Chondrocyte (in vitro differentiated cells): ENCODE measurements around the gene TPRG1L. TPM values are rescaled to one million over a fixed set of nuclear protein-coding genes. Genes with fewer than 3 reads are reported as not detected.

ENCODE experiments used
- DNase-seq: peaks from one replicate; pipeline ENCODE4 v3.0.0; 2021; ENCODE audit warnings: mixed read lengths, low spot score
- H3K27ac Mint-ChIP-seq: one replicate; pipeline ENCODE4 v1.8.0; 2021; ENCODE audit warnings: mild to moderate bottlenecking, moderate library complexity, mixed read lengths; ENCODE audit not compliant: unreplicated experiment
- H3K27me3 Mint-ChIP-seq: 2 replicates; pipeline ENCODE4 v1.8.0; 2021; ENCODE audit warnings: low read depth, mixed read lengths
- H3K36me3 Mint-ChIP-seq: 2 replicates; pipeline ENCODE4 v1.8.0; 2021; ENCODE audit warnings: low read depth, mixed read lengths
- H3K4me1 Mint-ChIP-seq: 2 replicates; pipeline ENCODE4 v1.8.0; 2021; ENCODE audit warnings: low read depth, mild to moderate bottlenecking, mixed read lengths
- H3K4me3 Mint-ChIP-seq: one replicate; pipeline ENCODE4 v1.8.0; 2021; ENCODE audit warnings: mild to moderate bottlenecking, moderate library complexity, mixed read lengths; ENCODE audit not compliant: unreplicated experiment
- H3K9me3 Mint-ChIP-seq: 2 replicates; pipeline ENCODE4 v1.8.0; 2021; ENCODE audit warnings: low read depth, mixed read lengths
- total RNA-seq: library from RNA; stranded (reverse); gene quantifications from 3 replicates; pipeline ENCODE4 v1.2.1, GENCODE V29; 2021
- TF ChIP-seq, protein P1 (sequence below): fragments of 200-600 bp; sonication (generic); IDR thresholded peaks from 2 replicates; pipeline ENCODE4 v1.5.0; 2021; ENCODE audit warnings: antibody characterized with exemption, mild to moderate bottlenecking, moderate library complexity

Gene TPRG1L
- total RNA-seq, 1 donor from 2014 or later: 53.7 TPM

DNA sequence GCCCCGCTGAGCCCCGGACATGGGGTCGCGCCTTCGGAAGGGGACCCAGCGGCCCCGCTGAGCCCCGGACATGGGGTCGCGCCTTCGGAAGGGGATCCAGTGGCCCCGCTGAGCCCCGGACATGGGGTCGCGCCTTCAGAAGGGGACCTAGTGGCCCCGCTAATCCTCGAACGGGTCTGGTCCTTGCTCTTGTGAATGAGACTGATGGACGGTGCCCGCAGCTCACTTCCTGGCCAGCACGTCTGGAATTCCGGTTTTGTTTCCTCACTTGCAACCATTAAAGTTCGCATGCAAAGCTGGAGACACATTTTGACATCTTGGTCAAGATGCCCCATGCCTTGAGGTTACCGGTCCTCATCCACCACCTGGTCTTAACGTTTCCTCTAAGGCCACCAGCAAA is 19.5 kb downstream of the TPRG1L start:
- Mint-ChIP-seq H3K9me3 (no peaks in the 10 kb centered on the region), H3K4me1 (peaks cover 12% of the 10 kb centered on the region), H3K27me3 (no peaks in the 10 kb centered on the region), H3K27ac (no peak overlapping the region), H3K36me3 (peaks cover 14% of the 10 kb centered on the region), H3K4me3 (no peak overlapping the region)
- DNase-seq: no peak
- TF ChIP-seq, protein P1, sequence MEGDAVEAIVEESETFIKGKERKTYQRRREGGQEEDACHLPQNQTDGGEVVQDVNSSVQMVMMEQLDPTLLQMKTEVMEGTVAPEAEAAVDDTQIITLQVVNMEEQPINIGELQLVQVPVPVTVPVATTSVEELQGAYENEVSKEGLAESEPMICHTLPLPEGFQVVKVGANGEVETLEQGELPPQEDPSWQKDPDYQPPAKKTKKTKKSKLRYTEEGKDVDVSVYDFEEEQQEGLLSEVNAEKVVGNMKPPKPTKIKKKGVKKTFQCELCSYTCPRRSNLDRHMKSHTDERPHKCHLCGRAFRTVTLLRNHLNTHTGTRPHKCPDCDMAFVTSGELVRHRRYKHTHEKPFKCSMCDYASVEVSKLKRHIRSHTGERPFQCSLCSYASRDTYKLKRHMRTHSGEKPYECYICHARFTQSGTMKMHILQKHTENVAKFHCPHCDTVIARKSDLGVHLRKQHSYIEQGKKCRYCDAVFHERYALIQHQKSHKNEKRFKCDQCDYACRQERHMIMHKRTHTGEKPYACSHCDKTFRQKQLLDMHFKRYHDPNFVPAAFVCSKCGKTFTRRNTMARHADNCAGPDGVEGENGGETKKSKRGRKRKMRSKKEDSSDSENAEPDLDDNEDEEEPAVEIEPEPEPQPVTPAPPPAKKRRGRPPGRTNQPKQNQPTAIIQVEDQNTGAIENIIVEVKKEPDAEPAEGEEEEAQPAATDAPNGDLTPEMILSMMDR: no peak

DNA sequence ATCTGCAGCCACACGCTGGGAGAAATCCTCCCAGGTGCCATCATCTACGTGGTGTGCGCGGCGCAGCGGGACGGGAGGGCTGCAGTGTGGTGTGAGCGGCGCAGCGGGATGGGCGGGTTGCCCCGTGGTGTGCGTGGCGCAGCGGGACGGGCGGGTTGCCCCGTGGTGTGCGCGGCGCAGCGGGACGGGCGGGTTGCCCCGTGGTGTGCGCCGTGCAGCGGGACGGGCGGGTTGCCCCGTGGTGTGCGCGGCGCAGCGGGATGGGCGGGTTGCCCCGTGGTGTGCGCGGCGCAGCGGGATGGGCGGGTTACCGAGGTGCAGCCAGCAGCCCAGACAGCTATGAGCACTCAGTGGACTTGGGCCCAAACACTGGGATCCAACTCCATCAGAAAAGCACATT is 20.4 kb downstream of the TPRG1L start:
- no peak for DNase-seq
- Mint-ChIP-seq H3K4me3 (no peak overlapping the region), H3K36me3 (peaks cover 14% of the 10 kb centered on the region), H3K27me3 (peaks cover 2% of the 10 kb centered on the region), H3K9me3 (no peaks in the 10 kb centered on the region), H3K4me1 (peaks cover 16% of the 10 kb centered on the region), H3K27ac (no peak overlapping the region)
- TF ChIP-seq, protein P1: no peak

DNA sequence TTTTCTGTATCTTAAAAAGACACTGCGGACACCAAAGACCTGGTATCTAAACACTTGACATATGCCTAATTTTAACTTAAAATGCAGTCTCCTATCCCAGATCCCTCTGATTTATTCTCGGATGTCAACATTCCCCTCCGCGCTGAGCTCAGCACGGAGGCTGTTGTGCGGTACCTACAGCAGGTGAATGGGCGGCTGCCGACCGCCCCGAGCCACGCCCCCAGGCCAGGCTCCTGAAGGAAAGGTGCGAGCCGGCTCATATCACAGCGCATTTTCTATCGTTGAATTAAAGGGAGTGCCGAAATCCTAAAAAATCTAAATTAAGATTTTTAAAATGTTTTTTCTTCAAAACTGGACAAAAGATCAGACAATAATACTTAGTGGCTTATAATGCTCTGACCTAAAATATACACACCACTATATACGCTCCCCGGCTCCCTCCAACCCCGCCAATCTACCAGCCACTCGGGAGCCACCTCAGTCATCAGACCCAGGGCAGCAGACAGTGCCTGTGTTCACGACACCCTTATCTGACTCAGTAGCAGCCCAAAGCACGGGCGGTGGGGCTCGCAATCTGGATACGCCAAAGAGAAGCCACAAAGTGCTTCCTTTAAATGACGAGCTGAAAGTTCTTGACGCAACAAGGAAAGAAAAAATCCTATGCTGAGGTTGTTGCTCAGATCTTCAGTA is 21.0 kb downstream of the TPRG1L start:
- H3K27ac Mint-ChIP-seq: no peak overlapping the region
- H3K36me3 Mint-ChIP-seq: peaks cover 14% of the 10 kb centered on the region
- TF ChIP-seq, protein P1: no peak
- peak; percentile 72 for DNase-seq
- no peak overlapping the region for H3K4me3 Mint-ChIP-seq
- H3K27me3 Mint-ChIP-seq: peaks cover 4% of the 10 kb centered on the region
- no peaks in the 10 kb centered on the region for H3K9me3 Mint-ChIP-seq
- H3K4me1 Mint-ChIP-seq: peaks cover 16% of the 10 kb centered on the region

DNA sequence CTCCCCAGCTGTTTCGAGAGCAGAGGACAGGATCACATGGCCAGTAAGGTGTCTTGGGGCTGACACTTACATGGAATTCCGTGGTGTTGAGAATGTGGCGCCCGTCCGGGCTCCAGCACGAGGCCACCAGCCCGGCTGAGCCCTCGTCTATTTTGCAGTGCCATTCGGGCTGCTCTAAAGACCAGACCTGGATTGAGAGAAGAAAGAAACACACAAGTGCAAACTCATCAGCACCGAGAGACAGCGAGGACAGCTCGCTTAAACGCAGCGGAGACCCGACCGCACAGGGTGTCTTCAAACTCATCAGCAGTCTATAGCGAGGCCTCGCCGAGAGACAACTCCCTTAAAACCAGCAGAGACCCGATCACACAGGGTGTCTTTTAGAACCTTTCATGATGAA is 21.8 kb downstream of the TPRG1L start:
- Mint-ChIP-seq H3K27me3 (peaks cover 7% of the 10 kb centered on the region), H3K36me3 (peaks cover 13% of the 10 kb centered on the region), H3K9me3 (no peaks in the 10 kb centered on the region), H3K4me1 (peaks cover 16% of the 10 kb centered on the region), H3K4me3 (no peak overlapping the region), H3K27ac (no peak overlapping the region)
- DNase-seq: no peak
- TF ChIP-seq, protein P1: no peak

DNA sequence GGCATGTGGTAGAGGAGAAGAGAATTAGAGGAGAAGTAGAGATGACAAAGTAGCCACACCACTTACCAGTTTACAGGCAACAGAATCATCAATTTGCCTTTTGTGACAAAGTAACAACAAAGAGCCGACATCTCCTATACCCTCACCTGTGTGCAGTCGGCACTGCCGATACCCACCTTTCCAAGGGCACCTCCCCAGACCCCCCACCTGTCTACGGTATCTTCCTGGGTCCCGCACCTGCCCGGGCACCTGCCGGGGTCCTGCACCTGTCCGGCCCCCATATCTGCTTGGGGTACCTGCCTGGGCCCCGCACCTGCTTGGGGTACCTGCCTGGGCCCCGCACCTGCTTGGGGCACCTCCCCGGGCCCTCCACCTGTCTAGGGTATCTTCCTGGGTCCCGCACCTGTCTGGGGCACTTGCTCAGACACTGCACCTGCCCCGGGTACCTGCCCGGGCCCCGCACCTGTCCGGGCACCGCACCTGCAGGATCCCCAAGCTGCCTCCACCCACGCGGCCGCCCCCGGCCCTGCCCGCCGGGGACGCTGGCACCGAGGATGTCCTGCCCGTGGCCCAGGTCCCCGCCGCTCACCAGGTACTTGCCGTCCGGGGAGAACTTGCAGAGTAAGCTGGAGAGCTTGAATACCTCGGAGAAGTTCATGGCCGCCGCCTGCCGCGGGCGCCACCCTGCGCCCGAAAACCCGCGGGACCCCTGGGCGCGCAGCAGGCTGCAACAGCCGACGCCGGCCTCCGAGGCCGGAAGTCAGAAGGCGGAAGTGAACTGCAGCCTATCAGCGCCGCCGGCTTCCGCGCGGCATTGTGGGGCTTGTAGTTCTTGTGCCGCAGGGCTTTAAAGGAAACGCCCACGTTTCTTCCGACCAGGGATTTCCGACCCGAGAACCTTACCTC is 24.8 kb downstream of the TPRG1L start, which contains the start of gene WRAP73:
Gene WRAP73, minus strand, starts transcription at position 762 of the 906 bp plus-strand sequence. Its CDS starts 104 bp downstream, at position 658.
- DNase-seq: peak; percentile 90
- Mint-ChIP-seq H3K27me3 (peaks cover 22% of the 10 kb centered on the region), H3K27ac (no peak within 1 kb of the TSS), H3K4me3 (peak within 1 kb of the TSS; percentile 69), H3K36me3 (peaks cover 7% of the 10 kb centered on the region), H3K4me1 (peaks cover 16% of the 10 kb centered on the region), H3K9me3 (no peaks in the 10 kb centered on the region)
- TF ChIP-seq, protein P1: peak; percentile 46
